GM08714 (cell line): ENCODE data around the gene YIPF5.

Source experiments
- H3K4me3 ChIP-seq: fragments of 200-500 bp; sonication (Bioruptor generic); 2 replicates; pipeline ENCODE4 v1.5.1; 2014; ENCODE audit warnings: mild to moderate bottlenecking, low read length, inconsistent platforms
- ZNF274 ChIP-seq: IDR thresholded peaks from 2 replicates; pipeline ENCODE4 v1.6.1; 2012; ENCODE audit warnings: mild to moderate bottlenecking, low read depth, low read length

The YIPF5 gene

DNA sequence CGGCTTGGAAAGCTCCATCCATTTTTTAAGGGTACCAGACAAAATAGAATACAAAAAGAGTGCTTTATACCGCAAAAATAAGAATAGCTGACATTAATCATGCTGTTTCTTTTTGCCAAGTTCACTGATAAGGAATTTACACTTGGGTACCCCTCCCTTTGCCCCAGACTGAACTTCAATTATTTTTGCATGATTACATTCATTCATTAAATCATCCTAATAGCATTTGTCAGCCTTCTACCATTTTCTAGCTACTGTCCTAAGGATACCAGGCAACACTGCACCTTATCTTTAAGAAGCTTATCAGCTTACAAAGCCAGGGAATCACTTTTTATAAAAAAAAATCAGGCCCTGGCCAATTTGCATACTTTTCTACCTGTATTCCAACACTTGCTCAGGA is 48.4 kb downstream of the YIPF5 start:
- no peak overlapping the region for H3K4me3 ChIP-seq
- TF ChIP-seq ZNF274, result no peak

DNA sequence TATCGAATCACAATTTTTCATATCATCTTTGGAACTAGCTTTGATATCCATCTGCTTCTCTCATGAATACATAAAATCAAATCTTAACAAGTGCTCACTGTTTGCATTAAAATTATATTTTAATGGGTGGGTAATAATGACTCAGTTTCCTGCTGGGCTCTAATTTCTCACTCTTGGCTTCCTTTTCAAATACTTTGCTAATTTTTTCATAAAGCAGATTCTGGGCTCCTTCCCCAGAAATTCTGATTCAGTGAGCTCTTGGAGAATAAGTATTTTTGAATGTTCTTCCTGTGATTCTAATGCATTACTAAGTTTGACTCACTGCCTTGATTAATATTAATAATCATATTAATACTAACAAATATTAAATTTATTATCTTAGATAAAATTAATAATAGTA is 48.9 kb downstream of the YIPF5 start:
- H3K4me3 ChIP-seq, result no peak overlapping the region
- TF ChIP-seq ZNF274, result no peak

DNA sequence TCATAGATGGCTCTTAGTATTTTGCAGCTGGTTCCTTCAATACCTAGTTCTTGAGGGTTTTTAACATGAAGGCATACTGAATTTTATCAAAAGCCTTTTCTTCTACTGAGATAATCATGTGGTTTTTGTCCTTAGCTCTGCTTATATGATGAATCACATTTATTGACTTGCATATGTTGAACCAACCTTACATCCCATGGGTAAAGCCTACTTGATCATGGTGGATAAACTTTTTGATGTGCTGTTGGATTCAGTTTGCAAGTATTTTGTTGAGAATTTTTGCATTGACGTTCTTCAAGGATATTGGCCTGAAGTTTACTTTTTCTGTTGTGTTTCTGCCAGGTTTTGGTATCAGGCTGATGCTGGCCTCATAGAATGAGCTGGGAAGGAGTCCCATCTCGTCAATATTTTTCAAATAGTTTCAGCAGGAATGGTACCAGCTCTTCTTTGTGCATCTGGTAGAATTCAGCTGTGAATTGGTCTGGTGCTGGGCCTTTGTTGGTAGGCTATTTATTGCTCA is 49.7 kb downstream of the YIPF5 start:
- no peak for TF ChIP-seq ZNF274
- H3K4me3 ChIP-seq, result no peak overlapping the region

DNA sequence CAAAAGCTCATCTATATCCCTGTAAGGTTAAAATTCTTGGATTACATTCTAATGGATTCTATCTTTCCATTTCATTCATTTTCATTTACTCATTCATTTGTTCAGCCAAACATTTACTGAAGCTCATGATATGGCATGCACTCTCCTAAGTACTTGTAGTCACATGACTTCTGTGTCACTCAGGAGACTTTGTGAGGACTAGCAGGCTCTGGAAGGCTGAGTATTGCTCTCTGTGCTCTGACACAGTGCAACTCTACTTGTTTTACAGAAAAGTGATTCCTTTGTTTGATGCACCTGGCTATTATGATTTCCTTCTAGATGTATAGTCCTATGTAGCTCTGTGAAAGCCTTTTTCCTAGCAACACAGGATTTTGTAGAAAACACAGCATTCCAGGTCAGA is 53.0 kb downstream of the YIPF5 start:
- no peak for TF ChIP-seq ZNF274
- no peak overlapping the region for H3K4me3 ChIP-seq

DNA sequence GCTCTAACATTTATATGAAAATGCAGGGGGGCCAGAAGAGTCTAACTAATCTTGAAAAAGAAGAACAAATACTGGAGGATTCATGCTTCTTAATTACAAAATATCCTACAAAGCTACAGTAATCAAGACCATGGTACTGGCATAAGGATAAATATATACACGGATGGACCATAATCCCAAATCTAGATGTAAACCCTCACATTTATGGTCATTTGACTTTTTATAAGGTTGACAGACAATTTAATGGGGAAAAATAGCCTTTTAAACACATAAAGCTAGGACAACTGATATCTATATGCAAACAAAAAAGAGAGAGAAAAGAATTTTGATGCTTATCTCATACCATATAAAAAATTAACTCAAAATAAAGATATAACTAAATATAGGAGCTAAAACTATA is 55.9 kb downstream of the YIPF5 start:
- no peak for TF ChIP-seq ZNF274

More for the DNA sequence above, 55.9 kb downstream of the YIPF5 start:
- no peak overlapping the region for H3K4me3 ChIP-seq
